DOHH2 (cell line): ENCODE data around the gene APOL4.
"Not testable (repeated sequence)": the region's sequence is repeated elsewhere in the genome, so short reads cannot be mapped to it uniquely, and the experiment has no call there.

ENCODE experiments used
- EZH2phosphoT487 ChIP-seq: fragments of 200-600 bp; sonication (generic); IDR thresholded peaks from 2 replicates; pipeline ENCODE4 v1.6.1; 2017; ENCODE audit warnings: borderline replicate concordance, mild to moderate bottlenecking, antibody characterized with exemption, low read length, moderate library complexity, mixed read lengths
- TF ChIP-seq, protein P1 (sequence below): fragments of 200-600 bp; sonication (generic); IDR thresholded peaks from one replicate; pipeline ENCODE4 v1.5.1; 2014; ENCODE audit warnings: antibody characterized with exemption, mild to moderate bottlenecking, low read depth, low read length; ENCODE audit not compliant: poor library complexity, severe bottlenecking

- TF ChIP-seq, protein P1, sequence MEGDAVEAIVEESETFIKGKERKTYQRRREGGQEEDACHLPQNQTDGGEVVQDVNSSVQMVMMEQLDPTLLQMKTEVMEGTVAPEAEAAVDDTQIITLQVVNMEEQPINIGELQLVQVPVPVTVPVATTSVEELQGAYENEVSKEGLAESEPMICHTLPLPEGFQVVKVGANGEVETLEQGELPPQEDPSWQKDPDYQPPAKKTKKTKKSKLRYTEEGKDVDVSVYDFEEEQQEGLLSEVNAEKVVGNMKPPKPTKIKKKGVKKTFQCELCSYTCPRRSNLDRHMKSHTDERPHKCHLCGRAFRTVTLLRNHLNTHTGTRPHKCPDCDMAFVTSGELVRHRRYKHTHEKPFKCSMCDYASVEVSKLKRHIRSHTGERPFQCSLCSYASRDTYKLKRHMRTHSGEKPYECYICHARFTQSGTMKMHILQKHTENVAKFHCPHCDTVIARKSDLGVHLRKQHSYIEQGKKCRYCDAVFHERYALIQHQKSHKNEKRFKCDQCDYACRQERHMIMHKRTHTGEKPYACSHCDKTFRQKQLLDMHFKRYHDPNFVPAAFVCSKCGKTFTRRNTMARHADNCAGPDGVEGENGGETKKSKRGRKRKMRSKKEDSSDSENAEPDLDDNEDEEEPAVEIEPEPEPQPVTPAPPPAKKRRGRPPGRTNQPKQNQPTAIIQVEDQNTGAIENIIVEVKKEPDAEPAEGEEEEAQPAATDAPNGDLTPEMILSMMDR = not testable (repeated sequence)
- TF ChIP-seq EZH2phosphoT487 = not testable (repeated sequence)
These were observed 29.4 kb upstream of the APOL4 start for GRCh38 chr22:36231051-36231450.
